ENCODE results near the gene NAV2.
"Not testable (repeated sequence)": the region's sequence is repeated elsewhere in the genome, so short reads cannot be mapped to it uniquely, and the experiment has no call there.

Gene NAV2

DNA sequence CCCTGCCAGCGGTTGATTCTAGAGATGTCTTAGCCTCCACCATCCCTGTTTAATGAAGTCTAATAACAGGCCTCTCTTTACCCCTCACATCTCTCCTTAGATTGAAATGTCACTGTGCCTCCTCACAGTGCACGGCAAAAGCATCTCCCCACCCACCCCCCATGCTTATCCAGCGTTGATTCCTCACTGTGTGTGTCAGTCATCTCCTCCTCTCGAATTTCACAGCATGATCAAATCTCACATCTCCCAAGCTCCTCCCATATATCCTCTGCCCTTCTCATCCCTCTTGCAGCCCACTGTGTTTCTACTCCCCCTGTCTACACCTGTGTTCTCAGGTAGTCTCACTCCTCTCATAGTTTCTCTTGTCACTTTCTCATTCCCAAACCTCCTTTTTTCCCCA, 363.0 kb downstream of the NAV2 start:
- DNase-seq (ENCODE audit: low read depth in 2 of 2, low spot score in 1 of 2): no peak

DNA sequence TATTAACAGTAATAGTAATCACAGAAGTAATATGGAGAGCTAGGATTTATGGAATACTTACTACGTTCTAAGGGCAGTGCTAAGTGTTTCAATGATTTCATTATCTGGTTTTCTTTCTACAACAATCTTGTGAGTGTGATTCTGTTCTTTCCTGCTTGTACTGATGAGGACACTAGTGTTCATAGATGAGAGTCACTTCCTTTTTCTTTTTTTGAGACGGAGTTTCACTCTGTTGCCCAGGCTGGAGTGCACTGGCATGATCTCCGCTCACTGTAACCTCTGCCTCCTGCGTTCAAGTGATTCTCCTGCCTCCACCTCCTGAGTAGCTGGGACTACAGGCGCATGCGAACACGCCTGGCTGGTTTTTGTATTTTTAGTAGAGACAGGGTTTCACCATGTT, 366.2 kb downstream of the NAV2 start:
- no peak for DNase-seq (ENCODE audit: low read depth in 2 of 2, low spot score in 1 of 2)

DNA sequence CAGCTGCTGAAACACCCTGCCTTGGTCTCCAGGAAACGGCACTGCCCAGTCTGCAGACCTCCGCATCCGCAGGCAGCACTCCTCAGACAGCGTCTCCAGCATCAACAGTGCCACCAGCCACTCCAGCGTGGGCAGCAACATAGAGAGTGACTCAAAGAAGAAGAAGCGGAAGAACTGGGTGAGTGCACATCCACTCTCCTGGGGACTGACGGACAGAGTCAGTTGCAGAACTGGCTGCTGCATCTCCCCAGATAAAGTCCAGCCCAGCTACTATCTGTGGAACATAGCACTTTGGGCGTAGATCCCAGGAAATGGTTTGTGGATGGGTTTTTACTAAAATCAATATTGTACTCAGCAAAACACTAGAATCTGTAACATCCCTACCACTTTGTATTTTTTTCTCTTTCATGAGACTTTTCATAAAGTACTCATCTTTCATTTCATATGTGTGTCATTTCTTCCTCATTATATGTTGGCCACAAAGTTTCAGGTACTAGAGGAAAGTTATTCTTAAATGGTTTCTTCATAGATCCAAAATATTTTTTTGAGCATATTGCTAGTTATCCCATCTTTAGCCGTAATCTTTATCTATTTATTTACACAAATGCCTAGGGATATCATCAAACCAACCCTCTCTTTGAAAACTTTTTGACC, 367.5 kb downstream of the NAV2 start:
- DNase-seq (ENCODE audit: low read depth in 2 of 2, low spot score in 1 of 2): no peak

DNA sequence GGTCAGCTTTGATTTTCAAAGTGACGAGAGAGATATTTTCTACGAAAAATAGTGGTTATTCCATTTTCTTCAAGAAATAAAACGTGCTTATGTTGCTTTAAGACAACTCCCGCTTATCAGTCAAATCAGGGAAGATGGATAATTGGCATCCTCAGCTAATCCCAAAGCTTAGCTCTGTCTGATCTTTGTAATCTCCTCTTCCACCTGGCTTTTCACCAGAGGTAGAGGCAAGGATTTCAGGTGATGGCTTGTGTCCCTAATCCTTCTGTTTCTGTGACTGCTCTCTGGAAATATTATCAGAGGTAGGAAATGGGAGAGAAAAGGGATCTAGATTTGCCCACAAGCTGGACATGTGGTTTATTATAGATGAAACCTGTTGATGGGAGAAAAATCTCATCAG, 368.7 kb downstream of the NAV2 start:
- no peak for DNase-seq (ENCODE audit: low read depth in 2 of 2, low spot score in 1 of 2)

DNA sequence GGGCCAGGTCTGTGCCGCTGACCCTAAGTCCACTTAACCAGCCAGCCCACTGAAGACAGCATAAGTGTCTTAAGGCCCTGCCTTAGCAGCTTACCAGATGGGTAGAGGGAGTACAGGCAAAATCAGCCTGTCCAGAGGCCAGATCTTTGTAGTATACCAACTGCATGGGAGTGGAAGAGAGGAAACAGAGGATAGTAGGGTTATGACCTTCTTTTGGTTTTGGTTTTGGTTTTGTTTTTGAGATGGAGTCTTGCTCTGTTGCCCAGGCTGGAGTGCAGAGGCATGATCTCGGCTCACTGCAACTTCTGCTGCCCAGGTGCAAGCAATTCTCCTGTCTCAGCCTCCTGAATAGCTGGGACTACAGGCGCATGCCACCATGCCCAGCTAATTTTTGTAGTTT, 371.2 kb downstream of the NAV2 start:
- DNase-seq (ENCODE audit: low read depth in 2 of 2, low spot score in 1 of 2): not testable (repeated sequence)

DNA sequence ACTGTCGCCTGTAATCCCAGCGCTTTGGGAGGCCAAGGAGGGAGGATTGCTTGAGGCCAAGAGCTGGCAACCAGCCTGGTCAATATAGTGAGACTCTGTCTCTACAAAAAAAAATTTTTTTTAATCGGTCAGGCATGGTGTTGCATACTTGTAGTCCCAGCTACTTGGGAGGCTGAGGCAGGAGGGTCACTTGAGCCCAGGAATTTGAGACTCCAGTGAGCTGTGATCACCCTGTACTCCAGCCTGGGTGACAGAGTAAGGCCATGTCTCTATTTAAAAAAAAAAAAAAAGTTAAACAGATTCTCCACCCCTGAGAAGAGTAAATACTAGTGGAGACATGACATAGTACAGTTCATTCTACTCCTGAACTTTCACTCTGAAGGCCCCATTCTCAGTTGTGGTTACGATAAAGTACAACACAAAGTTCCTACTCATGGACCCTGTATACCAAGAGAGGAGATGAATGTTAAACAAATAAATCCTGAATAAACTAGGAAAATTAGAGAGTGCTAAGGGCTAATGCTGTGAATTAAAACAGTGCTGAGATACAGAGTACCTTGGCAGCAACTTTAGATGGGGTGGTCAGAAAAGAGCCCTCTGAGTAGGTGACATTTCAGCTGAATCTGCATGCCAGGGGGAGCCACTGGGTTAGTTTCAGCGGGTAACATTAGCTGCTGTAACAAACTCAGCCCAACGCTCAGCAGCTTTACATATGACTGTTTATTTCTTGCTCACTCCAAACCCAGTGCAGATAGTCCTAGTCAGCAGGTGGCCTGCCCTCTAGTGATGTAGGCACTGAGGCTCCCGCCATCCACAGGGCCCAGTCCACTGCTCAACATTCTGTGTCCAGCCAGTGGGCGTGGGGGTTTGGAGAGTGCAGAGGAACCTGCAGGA, 372.5 kb downstream of the NAV2 start:
- no peak for DNase-seq (ENCODE audit: low read depth in 2 of 2, low spot score in 1 of 2)

DNA sequence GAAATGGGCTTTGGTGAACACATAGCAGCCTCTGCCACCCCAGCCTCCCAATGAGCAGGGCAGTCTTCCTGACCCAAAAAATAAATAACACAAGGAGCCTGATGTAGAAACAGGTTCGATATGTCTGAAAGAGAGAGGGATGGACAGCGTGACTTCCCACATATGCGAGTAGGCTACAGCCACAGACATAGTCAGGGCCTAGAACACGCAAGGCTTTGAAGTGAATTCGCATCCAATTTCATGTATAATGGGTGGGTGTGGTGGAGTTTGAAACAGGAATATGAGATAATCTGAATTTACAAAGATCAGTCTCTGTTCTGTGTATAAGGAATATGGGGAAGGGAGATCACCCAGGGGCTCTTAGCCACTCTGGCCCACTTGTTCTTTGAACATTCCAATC, 373.3 kb downstream of the NAV2 start:
- no peak for DNase-seq (ENCODE audit: low read depth in 2 of 2, low spot score in 1 of 2)

DNA sequence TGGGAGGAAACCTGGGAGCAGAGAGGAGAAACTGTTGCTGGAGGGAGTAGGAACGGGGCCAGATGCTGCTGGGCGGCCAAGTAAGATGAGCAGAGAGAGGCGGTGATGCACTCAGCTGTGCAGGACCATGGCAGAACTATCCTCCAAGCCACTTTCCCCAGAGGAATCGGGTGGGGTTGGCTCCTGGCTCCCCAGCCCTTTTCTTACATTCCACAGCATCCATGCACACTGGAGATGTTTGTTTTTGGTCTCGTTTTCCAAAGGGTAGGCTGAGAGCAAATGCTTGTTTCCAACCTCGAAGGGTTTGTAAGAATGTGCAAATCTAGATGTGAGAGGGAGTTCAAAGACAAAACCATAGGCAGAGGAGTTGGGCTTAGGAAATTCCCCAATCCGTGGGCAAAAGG, 374.5 kb downstream of the NAV2 start:
- DNase-seq (ENCODE audit: low read depth in 2 of 2, low spot score in 1 of 2): no peak

DNA sequence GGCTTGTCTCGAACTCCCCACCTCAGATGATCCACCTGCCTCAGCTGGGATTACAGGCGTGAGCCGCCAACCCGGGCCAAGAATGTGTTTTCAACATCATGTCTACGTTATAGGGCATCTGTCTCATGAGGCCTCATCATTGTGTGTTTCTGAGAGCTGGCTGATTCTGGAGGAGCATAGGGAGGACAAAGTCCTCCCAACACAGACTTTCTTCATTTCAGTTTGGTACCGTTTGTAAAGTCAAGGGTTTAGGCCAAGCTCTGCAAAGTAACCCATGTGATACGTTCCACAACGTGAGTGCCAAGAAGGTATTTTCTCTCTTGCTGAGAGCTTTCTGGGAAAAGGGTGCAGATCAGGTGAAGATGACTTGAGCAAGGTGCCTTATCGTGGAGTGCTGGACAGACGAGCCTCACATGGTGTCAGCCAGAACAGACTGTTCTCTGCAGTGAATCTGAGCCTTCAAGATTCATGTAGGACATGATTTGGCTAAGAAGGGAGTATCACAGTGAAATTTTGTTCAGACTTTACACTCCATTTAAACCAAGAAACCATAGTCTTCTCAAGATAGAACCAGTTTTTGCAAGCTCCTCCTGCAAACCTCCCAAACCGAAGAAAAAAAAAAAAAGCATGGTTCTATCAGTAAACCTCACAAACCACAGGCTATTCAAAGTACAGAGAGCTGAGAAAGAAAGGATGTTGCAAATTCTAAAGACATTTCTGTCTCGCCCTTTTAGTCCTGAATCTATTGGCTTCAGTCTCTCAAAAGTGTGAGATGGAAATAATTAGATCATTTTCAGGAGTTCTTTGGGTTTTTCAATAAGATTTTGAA, 376.0 kb downstream of the NAV2 start:
- no peak for DNase-seq (ENCODE audit: low read depth in 2 of 2, low spot score in 1 of 2)

DNA sequence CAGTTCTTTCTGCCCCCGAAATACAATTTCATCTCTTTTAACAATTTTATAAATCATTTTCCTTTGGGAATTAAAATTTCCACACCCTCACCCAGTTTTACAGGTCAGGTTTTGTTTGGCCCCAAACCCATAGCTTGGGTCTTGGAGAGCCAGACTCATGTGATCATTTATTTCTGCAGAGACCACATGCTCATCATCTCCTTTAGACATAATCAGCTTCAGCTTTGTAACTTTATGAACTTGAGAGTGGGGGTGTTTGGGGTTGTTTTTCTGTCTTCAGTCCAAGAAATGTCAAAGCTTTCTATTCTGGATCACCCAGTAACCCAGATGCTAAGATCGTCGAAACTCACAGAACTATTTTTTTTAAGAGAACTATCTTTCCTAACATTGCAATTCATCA, 376.7 kb downstream of the NAV2 start:
- no peak for DNase-seq (ENCODE audit: low read depth in 2 of 2, low spot score in 1 of 2)

DNA sequence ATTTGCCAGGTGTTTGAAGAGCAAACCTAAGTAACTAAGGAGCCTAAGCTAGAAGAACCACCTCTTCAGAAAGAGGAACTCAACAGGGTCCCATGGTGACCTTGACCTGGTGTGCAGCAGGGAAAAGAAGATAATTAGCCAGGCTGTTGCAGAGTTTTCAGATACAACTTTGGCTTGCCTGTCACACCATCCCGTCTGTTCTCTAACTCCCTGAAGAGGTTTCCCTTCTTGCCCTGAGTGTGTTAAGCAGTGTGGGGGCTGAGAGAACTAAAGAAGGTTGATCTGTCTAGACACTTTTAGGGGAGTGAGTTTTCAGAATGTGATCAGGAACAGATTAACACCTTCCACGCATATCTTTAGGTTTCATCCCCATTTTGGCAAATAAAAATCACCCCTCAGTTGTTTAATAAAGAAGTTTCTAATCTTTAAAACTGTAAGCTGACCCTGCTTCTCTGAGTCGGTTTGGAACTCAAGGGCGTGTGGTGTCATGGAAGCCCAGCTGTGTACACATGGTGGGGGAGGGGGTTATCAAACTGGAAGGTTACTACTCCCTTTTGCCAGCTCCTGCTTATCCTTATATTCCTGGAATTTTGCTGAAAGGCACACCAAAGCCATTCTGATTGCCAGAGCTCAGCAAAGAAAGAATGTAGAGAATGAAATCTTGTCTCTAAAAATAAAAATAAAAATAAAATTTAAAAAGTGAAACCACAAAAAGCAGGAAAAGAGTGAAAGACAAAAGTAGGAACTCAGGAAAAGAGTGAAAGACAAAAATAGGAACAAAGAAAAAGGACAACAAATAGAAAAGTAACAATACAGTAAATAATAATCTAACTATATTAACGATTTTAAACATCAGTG, 377.4 kb downstream of the NAV2 start:
- DNase-seq (ENCODE audit: low read depth in 2 of 2, low spot score in 1 of 2): no peak

DNA sequence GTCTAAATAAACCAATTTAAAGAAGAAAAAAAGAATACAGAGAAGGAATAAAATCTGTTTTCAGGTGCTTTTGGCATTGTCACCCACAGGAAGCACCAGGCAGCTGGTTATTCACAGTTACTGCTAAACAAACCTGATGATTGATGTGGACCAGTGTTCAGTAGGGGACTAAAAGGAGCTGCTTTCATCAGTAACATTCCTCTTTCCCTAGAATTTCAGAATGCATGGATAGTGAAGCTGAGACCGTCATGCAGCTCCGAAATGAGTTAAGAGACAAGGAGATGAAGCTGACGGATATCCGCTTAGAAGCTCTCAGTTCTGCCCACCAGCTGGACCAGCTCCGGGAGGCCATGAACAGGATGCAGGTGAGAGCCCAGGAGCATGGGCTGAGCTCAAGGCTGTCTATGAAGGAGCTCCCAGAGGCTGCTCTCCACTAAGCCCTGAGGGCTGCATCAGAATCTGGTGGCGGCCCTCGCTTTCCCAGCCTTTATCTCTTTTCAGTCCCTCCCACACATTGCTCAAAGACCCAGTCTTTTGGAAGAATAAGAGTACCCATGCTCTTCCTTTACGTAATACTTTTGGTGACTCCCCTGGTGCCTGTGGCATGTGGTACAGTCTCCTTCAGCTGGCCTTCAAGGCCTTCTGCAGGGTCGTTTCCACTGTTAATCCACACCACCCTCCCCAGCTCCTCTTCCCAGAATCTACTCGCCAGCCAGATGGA, 378.2 kb downstream of the NAV2 start:
- no peak for DNase-seq (ENCODE audit: low read depth in 2 of 2, low spot score in 1 of 2)

DNA sequence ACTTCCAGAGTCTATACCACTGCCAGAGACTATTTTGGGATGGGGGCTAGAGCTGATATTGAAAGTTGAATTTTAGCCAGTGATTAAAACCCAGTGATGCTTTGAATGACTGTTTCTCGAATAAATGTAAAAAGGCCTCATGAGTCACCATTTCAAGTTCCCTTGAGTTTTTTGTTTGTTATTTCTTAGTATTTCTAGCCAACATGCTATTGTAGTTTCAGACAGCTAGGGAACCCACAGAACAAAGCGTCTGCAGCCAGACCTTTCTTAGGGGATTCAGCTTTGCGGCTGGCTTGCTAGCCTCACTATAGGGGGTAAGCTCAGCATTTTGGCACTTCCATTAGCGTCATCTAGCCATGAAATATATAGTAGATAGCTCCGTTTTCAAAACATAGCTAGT, 381.1 kb downstream of the NAV2 start:
- no peak for DNase-seq (ENCODE audit: low read depth in 2 of 2, low spot score in 1 of 2)

DNA sequence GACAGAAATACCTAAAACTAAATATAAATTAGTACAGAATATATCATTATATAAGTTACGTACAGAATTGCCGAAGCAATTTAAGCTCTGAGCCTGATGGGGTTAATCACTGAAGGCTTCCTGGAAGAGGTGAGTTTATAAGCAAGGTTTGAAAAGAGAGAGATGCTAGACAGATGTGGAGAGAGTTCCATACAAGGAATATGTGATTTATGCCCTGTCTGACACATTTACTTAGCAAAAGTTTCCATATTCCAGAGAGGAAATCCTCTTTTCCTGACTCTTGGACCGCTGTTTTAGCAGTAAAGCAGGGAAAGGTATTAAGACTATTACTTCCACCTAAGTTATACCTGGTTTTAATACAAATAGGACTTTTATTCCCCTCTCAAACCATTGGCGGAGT, 382.6 kb downstream of the NAV2 start:
- DNase-seq (ENCODE audit: low read depth in 2 of 2, low spot score in 1 of 2): no peak

DNA sequence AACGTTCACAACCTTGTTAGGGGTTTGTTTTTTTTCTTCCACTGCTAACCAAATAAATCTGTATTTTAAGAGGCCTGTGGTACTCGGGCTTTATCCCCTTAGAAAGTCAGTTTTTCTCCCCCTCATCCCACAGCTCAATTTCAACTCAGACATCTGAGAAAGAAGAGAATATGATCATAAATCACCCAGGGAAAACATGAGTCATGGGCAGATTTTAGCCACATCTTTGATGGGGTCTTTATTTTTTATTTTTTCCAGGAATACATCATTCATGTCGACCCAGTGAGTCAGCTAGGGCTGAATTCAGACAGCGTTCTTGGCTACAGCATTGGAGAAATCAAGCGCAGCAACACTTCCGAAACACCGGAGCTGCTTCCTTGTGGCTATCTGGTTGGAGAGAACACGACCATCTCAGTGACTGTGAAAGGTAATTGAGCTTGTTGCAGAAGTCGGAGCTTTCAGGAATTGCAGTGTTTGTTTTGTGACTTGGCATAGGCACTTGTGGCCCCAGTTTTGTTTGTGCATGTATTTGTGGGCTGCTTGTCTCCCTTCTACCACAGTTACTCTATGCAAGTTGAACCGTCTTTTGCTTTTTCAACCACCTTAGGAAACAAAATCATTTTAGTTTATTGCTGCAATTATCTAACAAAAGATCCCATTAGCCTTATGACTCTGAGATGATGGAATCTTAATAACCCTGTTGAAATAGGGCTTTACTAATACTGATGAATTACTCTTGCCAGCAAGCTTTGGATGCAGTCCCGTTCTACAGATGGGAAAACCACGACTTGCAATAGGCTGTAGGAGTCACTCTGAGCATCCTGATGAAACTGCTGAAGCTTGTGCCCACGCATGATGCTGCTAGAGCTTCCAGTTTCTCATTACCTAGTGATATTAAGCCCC, 384.9 kb downstream of the NAV2 start:
- DNase-seq (ENCODE audit: low read depth in 2 of 2, low spot score in 1 of 2): no peak

DNA sequence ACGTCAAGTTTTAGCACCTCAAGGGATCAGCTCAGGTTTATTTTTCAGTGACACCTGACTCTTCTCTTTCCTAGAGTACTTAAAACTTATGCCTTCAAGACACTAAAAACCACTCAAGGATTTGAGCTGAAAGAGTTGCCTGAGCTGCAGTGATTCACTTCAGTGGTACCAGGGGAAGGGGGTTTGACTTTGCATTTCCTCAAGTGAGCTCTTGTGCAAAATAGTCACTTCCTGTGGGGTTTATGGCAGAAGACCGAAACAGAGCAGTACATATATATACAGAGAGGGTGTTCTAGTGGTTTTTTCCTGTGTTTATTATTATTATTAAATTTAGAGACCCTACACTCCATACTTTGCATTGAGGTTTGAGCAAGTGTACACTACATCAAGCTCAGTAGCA, 386.9 kb downstream of the NAV2 start:
- DNase-seq (ENCODE audit: low read depth in 2 of 2, low spot score in 1 of 2): no peak

DNA sequence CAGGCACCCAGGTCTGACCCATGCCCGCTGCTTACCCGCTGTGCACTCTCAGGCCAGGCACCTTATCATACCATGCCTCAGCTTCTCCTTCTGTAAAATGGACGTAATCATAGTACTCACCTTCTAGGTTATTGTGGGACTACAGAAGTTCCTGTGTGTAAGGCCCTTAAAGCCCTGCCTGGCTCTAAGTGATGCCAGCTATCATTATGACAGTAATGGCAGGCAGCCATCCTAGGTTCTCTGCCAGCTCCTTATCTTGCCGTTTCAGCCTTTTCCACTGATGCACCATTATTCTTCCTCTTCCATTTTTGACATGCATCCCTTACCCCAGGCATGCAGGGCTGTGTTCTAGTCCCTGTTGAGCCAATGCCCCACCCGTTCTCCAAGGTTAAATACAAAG, 389.8 kb downstream of the NAV2 start:
- no peak for DNase-seq (ENCODE audit: low read depth in 2 of 2, low spot score in 1 of 2)

DNA sequence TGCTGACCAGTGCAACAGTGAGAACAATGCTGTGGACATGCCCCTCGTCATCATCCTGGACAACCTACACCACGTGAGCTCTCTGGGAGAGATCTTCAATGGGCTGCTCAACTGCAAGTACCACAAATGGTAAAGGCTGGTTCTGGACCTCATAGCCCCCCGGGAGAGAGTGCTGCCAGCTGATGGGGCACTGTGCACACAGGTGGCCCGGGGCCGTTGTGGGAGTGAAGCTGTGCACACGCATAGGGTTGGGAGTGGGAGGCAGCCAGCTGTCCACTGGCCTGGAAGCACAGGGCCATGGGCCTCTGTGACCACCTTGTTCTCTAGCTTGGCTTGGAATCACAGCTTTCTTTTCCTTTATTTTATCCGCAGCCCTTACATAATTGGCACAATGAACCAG, 390.6 kb downstream of the NAV2 start:
- no peak for DNase-seq (ENCODE audit: low read depth in 2 of 2, low spot score in 1 of 2)

DNA sequence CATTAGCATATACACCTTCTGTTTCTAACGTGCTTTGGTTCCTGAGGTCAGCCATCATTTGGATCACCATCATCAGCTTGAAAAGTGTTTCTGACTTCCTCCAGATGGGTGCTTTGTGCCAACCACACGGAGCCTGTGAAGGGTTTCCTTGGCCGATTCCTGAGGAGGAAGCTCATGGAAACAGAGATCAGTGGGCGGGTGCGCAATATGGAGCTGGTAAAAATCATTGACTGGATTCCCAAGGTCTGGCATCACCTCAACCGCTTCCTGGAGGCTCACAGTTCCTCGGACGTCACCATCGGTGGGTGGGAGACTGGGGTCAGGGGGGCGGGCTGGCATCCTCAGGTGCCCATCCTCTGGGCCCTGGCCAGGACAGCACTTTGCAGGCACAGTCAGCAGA, 392.8 kb downstream of the NAV2 start:
- no peak for DNase-seq (ENCODE audit: low read depth in 2 of 2, low spot score in 1 of 2)

All from stimulated activated CD8-positive, alpha-beta memory T cell treated with anti-CD3 and anti-CD28 coated beads, Interleukin-4, amount 100 ng/mL, for 1 hour (primary cell).